ENCODE results near the gene CRNKL1.

DNA sequence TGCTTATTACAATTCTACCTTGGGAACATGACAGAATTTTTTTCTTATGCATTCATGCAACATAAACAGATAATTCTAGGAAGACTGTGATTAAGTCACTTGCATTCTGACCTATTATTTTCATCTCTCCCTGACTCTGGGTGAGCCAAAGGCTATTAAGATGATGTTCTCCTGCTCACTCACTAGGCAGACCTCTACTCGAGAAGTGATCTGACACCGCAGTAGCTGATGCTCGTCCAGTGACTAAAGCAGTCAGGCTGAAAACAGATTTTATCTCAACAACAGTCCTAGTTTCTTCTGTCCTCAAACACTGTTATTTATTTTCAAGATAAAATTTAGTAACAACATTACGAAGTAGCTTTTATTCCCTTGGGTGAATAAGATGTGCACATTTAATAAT, 17.8 kb downstream of the CRNKL1 start:
- TF ChIP-seq, protein P1, sequence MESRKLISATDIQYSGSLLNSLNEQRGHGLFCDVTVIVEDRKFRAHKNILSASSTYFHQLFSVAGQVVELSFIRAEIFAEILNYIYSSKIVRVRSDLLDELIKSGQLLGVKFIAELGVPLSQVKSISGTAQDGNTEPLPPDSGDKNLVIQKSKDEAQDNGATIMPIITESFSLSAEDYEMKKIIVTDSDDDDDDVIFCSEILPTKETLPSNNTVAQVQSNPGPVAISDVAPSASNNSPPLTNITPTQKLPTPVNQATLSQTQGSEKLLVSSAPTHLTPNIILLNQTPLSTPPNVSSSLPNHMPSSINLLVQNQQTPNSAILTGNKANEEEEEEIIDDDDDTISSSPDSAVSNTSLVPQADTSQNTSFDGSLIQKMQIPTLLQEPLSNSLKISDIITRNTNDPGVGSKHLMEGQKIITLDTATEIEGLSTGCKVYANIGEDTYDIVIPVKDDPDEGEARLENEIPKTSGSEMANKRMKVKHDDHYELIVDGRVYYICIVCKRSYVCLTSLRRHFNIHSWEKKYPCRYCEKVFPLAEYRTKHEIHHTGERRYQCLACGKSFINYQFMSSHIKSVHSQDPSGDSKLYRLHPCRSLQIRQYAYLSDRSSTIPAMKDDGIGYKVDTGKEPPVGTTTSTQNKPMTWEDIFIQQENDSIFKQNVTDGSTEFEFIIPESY (IDR thresholded peaks at IDR 0.05), result no peak
- TF ChIP-seq JUND (IDR thresholded peaks at IDR 0.05) (no peak), GABPA (IDR thresholded peaks at IDR 0.05 in 1 of 2, conservative IDR thresholded peaks at IDR 0.05 in 1 of 2) (no peak), YY1 (IDR thresholded peaks at IDR 0.05) (no peak), TAF1 (conservative IDR thresholded peaks at IDR 0.05) (no peak), SP1 (IDR thresholded peaks at IDR 0.05) (no peak), EGR1 (IDR thresholded peaks at IDR 0.05; ENCODE audit: low read depth in 2 of 2) (no peak), NR2F2 (IDR thresholded peaks at IDR 0.05) (no peak), HNF4A (conservative IDR thresholded peaks at IDR 0.05) (no peak)
- TF ChIP-seq, protein P2, sequence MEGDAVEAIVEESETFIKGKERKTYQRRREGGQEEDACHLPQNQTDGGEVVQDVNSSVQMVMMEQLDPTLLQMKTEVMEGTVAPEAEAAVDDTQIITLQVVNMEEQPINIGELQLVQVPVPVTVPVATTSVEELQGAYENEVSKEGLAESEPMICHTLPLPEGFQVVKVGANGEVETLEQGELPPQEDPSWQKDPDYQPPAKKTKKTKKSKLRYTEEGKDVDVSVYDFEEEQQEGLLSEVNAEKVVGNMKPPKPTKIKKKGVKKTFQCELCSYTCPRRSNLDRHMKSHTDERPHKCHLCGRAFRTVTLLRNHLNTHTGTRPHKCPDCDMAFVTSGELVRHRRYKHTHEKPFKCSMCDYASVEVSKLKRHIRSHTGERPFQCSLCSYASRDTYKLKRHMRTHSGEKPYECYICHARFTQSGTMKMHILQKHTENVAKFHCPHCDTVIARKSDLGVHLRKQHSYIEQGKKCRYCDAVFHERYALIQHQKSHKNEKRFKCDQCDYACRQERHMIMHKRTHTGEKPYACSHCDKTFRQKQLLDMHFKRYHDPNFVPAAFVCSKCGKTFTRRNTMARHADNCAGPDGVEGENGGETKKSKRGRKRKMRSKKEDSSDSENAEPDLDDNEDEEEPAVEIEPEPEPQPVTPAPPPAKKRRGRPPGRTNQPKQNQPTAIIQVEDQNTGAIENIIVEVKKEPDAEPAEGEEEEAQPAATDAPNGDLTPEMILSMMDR (IDR thresholded peaks at IDR 0.05; ENCODE audit: low read depth, low read length, missing input control), result no peak
- TF ChIP-seq, protein P3, sequence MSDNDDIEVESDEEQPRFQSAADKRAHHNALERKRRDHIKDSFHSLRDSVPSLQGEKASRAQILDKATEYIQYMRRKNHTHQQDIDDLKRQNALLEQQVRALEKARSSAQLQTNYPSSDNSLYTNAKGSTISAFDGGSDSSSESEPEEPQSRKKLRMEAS (IDR thresholded peaks at IDR 0.05), result no peak
- TF ChIP-seq, protein P4, sequence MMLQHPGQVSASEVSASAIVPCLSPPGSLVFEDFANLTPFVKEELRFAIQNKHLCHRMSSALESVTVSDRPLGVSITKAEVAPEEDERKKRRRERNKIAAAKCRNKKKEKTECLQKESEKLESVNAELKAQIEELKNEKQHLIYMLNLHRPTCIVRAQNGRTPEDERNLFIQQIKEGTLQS (IDR thresholded peaks at IDR 0.05), result no peak
- TF ChIP-seq, protein P5, sequence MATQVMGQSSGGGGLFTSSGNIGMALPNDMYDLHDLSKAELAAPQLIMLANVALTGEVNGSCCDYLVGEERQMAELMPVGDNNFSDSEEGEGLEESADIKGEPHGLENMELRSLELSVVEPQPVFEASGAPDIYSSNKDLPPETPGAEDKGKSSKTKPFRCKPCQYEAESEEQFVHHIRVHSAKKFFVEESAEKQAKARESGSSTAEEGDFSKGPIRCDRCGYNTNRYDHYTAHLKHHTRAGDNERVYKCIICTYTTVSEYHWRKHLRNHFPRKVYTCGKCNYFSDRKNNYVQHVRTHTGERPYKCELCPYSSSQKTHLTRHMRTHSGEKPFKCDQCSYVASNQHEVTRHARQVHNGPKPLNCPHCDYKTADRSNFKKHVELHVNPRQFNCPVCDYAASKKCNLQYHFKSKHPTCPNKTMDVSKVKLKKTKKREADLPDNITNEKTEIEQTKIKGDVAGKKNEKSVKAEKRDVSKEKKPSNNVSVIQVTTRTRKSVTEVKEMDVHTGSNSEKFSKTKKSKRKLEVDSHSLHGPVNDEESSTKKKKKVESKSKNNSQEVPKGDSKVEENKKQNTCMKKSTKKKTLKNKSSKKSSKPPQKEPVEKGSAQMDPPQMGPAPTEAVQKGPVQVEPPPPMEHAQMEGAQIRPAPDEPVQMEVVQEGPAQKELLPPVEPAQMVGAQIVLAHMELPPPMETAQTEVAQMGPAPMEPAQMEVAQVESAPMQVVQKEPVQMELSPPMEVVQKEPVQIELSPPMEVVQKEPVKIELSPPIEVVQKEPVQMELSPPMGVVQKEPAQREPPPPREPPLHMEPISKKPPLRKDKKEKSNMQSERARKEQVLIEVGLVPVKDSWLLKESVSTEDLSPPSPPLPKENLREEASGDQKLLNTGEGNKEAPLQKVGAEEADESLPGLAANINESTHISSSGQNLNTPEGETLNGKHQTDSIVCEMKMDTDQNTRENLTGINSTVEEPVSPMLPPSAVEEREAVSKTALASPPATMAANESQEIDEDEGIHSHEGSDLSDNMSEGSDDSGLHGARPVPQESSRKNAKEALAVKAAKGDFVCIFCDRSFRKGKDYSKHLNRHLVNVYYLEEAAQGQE (IDR thresholded peaks at IDR 0.05), result no peak
